Thoracic aorta (tissue), 2 donors: ENCODE measurements around the gene SPESP1. TPM values are rescaled to one million over a fixed set of nuclear protein-coding genes. Genes with fewer than 3 reads are reported as not detected.

Experiments used
- ATAC-seq: fragments of 150-250 bp; one replicate; pipeline ENCODE4 v1.8.0; 2017; ENCODE audit warnings: low read depth; ENCODE audit not compliant: insufficient number of reproducible peaks, low FRiP score
- DNase-seq: peaks from one replicate; pipeline ENCODE4 v3.0.0-alpha.2; 2020; ENCODE audit warnings: low spot score
- H3K27ac ChIP-seq, 2 donors: fragments of 200-600 bp; sonication (generic); 1 replicate in 1 of 2; 2 replicates in 1 of 2; pipeline ENCODE4 v1.5.1; 2016; ENCODE audit warnings: mild to moderate bottlenecking in 2 of 2, moderate library complexity in 2 of 2
- H3K27me3 ChIP-seq: fragments of 200-600 bp; sonication (generic); replicated peaks from 2 replicates; pipeline ENCODE4 v1.6.0; 2016; ENCODE audit warnings: mild to moderate bottlenecking; ENCODE audit not compliant: insufficient read depth
- H3K36me3 ChIP-seq: fragments of 200-600 bp; sonication (generic); one replicate; pipeline ENCODE4 v1.5.1; 2016
- H3K4me1 ChIP-seq, 2 donors: fragments of 200-600 bp; sonication (generic); 1 replicate in 1 of 2; 2 replicates in 1 of 2; pipeline versions ENCODE4 v1.5.1 to v1.6.0; 2016; ENCODE audit warnings: low read depth in 2 of 2, mild to moderate bottlenecking in 1 of 2; ENCODE audit not compliant: control insufficient read depth in 1 of 2
- H3K4me3 ChIP-seq: fragments of 200-600 bp; sonication (generic); 2 replicates; pipeline ENCODE4 v1.5.1; 2016; ENCODE audit warnings: mild to moderate bottlenecking
- H3K9me3 ChIP-seq: fragments of 200-600 bp; sonication (generic); 2 replicates; pipeline ENCODE4 v1.5.1; 2016
- total RNA-seq, 2 donors: library from RNA; depleted of rRNA; stranded (reverse); fragments of >200 nt; gene quantifications; one replicate each; pipeline versions ENCODE4 v1.1.0 to v1.2.3, GENCODE V29; 2016
- TF ChIP-seq, protein P1 (sequence below): fragments of 200-600 bp; sonication (generic); IDR thresholded peaks from one replicate; pipeline ENCODE4 v1.5.1; 2019; ENCODE audit warnings: antibody characterized with exemption

Gene SPESP1
- total RNA-seq, 2 donors from 2014 or later, result 2.7 to 3.3 TPM

DNA sequence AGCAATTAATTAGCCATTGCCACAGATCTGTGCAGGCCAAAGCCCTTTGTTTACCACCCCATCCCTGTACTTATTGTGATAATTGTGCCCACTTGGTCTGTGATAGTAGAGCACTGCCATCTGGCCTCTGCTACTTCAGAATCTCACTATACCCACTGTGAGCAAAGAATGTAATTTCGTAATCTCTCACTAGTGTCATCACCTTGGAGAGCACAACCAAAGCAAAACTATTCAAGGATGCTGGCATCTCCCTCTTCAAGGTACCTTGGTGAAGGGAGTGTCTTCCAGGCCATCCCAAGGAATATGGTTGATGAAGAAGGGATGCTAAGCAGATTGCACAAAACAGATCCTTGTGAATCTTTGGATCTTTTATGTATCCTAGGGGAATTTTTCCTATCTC lies 49.5 kb downstream of the SPESP1 start:
- H3K9me3 ChIP-seq, result no peaks in the 10 kb centered on the region
- no peak for DNase-seq
- TF ChIP-seq, protein P1, sequence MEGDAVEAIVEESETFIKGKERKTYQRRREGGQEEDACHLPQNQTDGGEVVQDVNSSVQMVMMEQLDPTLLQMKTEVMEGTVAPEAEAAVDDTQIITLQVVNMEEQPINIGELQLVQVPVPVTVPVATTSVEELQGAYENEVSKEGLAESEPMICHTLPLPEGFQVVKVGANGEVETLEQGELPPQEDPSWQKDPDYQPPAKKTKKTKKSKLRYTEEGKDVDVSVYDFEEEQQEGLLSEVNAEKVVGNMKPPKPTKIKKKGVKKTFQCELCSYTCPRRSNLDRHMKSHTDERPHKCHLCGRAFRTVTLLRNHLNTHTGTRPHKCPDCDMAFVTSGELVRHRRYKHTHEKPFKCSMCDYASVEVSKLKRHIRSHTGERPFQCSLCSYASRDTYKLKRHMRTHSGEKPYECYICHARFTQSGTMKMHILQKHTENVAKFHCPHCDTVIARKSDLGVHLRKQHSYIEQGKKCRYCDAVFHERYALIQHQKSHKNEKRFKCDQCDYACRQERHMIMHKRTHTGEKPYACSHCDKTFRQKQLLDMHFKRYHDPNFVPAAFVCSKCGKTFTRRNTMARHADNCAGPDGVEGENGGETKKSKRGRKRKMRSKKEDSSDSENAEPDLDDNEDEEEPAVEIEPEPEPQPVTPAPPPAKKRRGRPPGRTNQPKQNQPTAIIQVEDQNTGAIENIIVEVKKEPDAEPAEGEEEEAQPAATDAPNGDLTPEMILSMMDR, result no peak
- H3K4me1 ChIP-seq, result no peaks in the 10 kb centered on the region
- H3K27me3 ChIP-seq, result no peaks in the 10 kb centered on the region
- no peaks in the 10 kb centered on the region for H3K36me3 ChIP-seq
- no peak overlapping the region for H3K27ac ChIP-seq
- ATAC-seq, result no peak
- no peak overlapping the region for H3K4me3 ChIP-seq

DNA sequence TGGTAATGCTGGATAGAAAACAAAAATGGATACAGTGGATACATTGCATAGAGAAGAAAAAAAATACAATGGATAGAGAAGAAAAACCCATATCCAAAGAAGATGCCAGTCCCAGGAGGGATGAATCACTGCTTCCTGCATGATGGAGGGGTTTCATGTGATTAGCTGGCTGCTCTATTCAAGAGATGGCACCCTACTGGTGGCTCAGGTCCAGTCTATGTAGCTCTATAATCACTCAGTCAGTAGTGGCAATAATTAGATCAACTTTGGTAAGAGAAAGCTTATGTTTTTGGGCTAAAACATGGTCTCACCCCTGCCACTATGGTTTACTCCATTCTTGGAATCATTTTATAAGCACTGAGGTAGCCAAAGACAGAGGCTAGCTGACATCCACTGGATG lies 50.5 kb downstream of the SPESP1 start:
- no peak overlapping the region for H3K27ac ChIP-seq
- TF ChIP-seq, protein P1, result no peak
- no peaks in the 10 kb centered on the region for H3K4me1 ChIP-seq
- no peaks in the 10 kb centered on the region for H3K36me3 ChIP-seq
- no peaks in the 10 kb centered on the region for H3K27me3 ChIP-seq
- ATAC-seq (no peak), DNase-seq (no peak)
- H3K4me3 ChIP-seq, result no peak overlapping the region
- no peaks in the 10 kb centered on the region for H3K9me3 ChIP-seq

DNA sequence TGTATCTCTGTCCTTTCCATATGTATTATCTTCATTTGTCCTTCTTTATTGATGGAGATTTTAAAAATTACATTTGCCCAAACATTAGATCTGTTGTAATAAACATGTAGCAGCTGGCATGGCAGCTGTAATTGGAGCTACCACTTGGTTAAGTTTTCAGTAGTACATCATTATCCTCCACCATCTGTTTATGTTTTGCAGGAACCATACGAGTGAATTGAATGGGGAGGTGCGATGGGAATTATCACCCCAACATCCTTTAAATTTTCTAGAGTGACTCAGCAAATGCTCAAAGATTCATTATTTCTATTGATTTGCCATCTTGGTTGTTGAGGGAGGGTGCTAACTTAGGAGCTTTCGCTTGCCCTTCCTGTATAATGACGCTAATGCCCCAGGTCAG lies 51.6 kb downstream of the SPESP1 start:
- Histone ChIP-seq H3K9me3 (no peaks in the 10 kb centered on the region), H3K27me3 (no peaks in the 10 kb centered on the region), H3K36me3 (no peaks in the 10 kb centered on the region), H3K27ac (no peak overlapping the region), H3K4me3 (no peak overlapping the region), H3K4me1 (no peaks in the 10 kb centered on the region)
- no peak for DNase-seq
- ATAC-seq, result no peak
- TF ChIP-seq, protein P1, result no peak

DNA sequence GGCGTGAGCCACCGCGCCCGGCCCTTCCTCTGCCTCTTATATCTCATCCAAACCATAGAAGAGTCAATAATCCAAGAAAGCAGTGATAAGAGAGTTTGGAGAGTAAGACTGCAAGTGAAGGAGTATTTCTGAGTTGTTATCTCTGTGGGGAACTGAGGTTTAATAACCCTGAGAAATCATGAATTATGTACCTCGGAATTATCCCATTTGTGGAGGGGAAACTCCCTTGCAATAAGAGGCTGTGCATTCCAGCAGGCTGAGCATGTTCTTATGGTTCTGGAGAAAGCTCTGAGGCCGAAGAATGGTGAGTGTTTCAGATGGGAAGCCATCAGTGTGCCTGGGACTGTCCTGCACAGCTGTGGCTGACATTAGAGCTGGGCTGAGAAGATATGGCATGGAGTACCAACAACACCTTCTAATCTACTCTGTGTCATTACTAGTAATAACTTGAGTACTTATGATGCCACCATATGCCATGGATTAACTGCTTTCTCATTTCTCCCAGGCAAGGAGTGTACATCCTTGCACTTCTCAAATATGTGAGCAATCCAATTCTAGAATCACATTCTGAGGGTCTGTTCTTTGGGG lies 52.7 kb downstream of the SPESP1 start:
- H3K9me3 ChIP-seq, result no peaks in the 10 kb centered on the region
- H3K36me3 ChIP-seq, result no peaks in the 10 kb centered on the region
- no peaks in the 10 kb centered on the region for H3K27me3 ChIP-seq
- H3K4me1 ChIP-seq, result no peaks in the 10 kb centered on the region
- TF ChIP-seq, protein P1, result no peak
- ATAC-seq (no peak), DNase-seq (no peak)
- H3K4me3 ChIP-seq, result no peak overlapping the region
- no peak overlapping the region for H3K27ac ChIP-seq

DNA sequence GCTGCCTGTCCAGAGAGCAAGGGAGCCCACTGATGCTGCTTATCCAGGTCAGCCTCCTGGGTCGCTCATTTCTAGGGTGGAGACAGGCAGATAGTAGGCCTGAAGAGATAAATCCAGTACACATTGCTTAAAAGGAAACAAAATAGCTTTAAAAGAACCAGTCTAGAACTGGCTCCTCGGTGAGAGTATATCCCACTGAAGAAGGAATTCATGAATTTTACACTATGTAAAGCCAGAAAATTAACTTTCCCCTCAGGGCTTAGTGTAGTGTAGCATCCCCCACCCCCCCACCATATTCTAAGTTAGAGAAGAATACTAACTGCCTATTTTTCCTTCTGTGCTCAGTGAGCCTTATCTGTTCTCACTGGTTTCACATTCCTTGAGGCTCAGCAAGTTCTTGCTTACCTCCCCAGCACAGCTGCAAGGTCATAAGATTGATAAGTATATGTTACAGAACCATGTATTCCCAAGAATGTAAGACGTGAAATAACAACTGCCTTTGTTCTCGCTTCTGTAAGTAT lies 53.7 kb downstream of the SPESP1 start:
- no peak overlapping the region for H3K27ac ChIP-seq
- no peak overlapping the region for H3K4me3 ChIP-seq
- H3K4me1 ChIP-seq, result no peaks in the 10 kb centered on the region
- H3K36me3 ChIP-seq, result no peaks in the 10 kb centered on the region
- H3K9me3 ChIP-seq, result no peaks in the 10 kb centered on the region
- no peak for ATAC-seq
- no peak for DNase-seq
- no peaks in the 10 kb centered on the region for H3K27me3 ChIP-seq
- TF ChIP-seq, protein P1, result no peak
